MM.1S (cell line): ENCODE results near the gene FGR.

ENCODE experiments used
- DNase-seq: peaks from one replicate; pipeline ENCODE4 v3.0.0-alpha.2; 2015
- H2AFZ ChIP-seq: fragments of 300-600 bp; sonication (generic); 2 replicates; pipeline ENCODE4 v1.6.0; 2016; ENCODE audit warnings: antibody characterized with exemption, low read length
- H3F3A ChIP-seq: fragments of 300-600 bp; sonication (generic); 2 replicates; pipeline ENCODE4 v1.6.1; 2016; ENCODE audit warnings: mild to moderate bottlenecking, antibody characterized with exemption, low read length, moderate library complexity, mixed read lengths; ENCODE audit not compliant: insufficient read depth
- H3K27ac ChIP-seq: fragments of 300-600 bp; sonication (generic); 2 replicates; pipeline ENCODE4 v1.5.1; 2016; ENCODE audit warnings: mild to moderate bottlenecking, low read length
- H3K27me3 ChIP-seq: fragments of 300-600 bp; sonication (generic); replicated peaks from 2 replicates; pipeline ENCODE4 v1.6.0; 2016; ENCODE audit warnings: low read length; ENCODE audit not compliant: insufficient read depth
- H3K36me3 ChIP-seq: fragments of 300-600 bp; sonication (generic); replicated peaks from 2 replicates; pipeline ENCODE4 v1.6.1; 2016; ENCODE audit warnings: mild to moderate bottlenecking, low read length, mixed read lengths; ENCODE audit not compliant: insufficient read depth
- H3K4me1 ChIP-seq: fragments of 300-600 bp; sonication (generic); 2 replicates; pipeline ENCODE4 v1.6.1; 2016; ENCODE audit warnings: low read length, mixed read lengths
- H3K4me2 ChIP-seq: fragments of 300-600 bp; sonication (generic); 2 replicates; pipeline ENCODE4 v1.6.0; 2016; ENCODE audit warnings: low read depth, low read length
- H3K4me3 ChIP-seq: fragments of 300-600 bp; sonication (generic); 2 replicates; pipeline ENCODE4 v1.5.1; 2016; ENCODE audit warnings: low read length, mixed read lengths
- H3K79me2 ChIP-seq: fragments of 300-600 bp; sonication (generic); 2 replicates; pipeline ENCODE4 v1.6.1; 2016; ENCODE audit warnings: mixed run types, low read length, mixed read lengths
- H3K9ac ChIP-seq: fragments of 300-600 bp; sonication (generic); 2 replicates; pipeline ENCODE4 v1.6.1; 2016; ENCODE audit warnings: low read length, mixed read lengths
- H3K9me2 ChIP-seq: fragments of 300-600 bp; sonication (generic); replicated peaks from 2 replicates; pipeline ENCODE4 v1.6.1; 2016; ENCODE audit warnings: mild to moderate bottlenecking, low read length, mixed read lengths; ENCODE audit not compliant: insufficient read depth
- H3K9me3 ChIP-seq: fragments of 300-600 bp; sonication (generic); replicated peaks from 2 replicates; pipeline ENCODE4 v1.6.1; 2016; ENCODE audit warnings: mild to moderate bottlenecking, low read length, mixed read lengths; ENCODE audit not compliant: insufficient read depth
- H4K20me1 ChIP-seq: fragments of 300-600 bp; sonication (generic); 2 replicates; pipeline ENCODE4 v1.6.1; 2016; ENCODE audit warnings: mild to moderate bottlenecking, low read length, moderate library complexity, mixed read lengths; ENCODE audit not compliant: insufficient read depth
- CTCF ChIP-seq: fragments of 300-600 bp; sonication (generic); IDR thresholded peaks from 2 replicates; pipeline ENCODE4 v1.5.1; 2016; ENCODE audit warnings: antibody characterized with exemption, low read length, mixed read lengths
- EZH2 ChIP-seq: fragments of 300-600 bp; sonication (generic); optimal IDR thresholded peaks from 2 replicates; pipeline ENCODE3; 2017; ENCODE audit warnings: low read depth, mild to moderate bottlenecking, antibody characterized with exemption, low read length, mixed read lengths
- EZH2phosphoT487 ChIP-seq: fragments of 300-600 bp; sonication (generic); IDR thresholded peaks from 2 replicates; pipeline ENCODE4 v1.6.1; 2018; ENCODE audit warnings: antibody characterized with exemption, low read length

Gene FGR

GRCh38 chr1:27567971-27568299 lies 67.0 kb downstream of the FGR start:
- Histone ChIP-seq H3K27ac (no peak overlapping the region), H4K20me1 (no peaks in the 10 kb centered on the region), H3K4me3 (peak overlapping the region; percentile 14; the same call in 1 of the 2 replicates), H3K9me2 (no peaks in the 10 kb centered on the region), H2AFZ (peak overlapping the region; percentile 76), H3K36me3 (no peaks in the 10 kb centered on the region), H3F3A (no peaks in the 10 kb centered on the region), H3K9me3 (no peaks in the 10 kb centered on the region), H3K4me2 (peak overlapping the region; percentile 89), H3K9ac (no peak overlapping the region), H3K4me1 (peaks cover 6% of the 10 kb centered on the region), H3K79me2 (no peaks in the 10 kb centered on the region), H3K27me3 (no peaks in the 10 kb centered on the region)
- TF ChIP-seq EZH2phosphoT487, result no peak
- no peak for TF ChIP-seq EZH2
- TF ChIP-seq CTCF, result no peak
- DNase-seq, result no peak

DNA sequence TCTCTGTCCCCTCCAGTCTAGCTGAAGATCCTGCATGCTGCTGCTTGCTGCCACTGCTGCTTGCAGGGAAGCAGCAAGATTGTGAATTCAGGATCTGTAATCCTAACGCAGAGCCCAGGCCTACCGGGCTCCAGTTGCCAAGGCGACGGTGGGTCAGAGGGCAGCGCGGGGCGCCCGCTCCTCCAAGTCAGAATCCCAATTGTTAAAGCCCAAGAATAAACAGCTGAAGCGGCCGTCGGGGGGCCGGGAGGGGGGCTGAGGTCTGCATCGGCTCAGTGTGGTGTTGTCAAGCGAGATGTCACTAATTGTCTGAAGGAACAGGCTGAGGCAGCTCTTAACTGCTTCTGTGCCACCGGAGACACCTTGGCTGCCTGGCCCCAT lies 67.8 kb downstream of the FGR start:
- no peaks in the 10 kb centered on the region for H3K79me2 ChIP-seq
- TF ChIP-seq EZH2 (no peak), EZH2phosphoT487 (no peak), CTCF (no peak)

DNA sequence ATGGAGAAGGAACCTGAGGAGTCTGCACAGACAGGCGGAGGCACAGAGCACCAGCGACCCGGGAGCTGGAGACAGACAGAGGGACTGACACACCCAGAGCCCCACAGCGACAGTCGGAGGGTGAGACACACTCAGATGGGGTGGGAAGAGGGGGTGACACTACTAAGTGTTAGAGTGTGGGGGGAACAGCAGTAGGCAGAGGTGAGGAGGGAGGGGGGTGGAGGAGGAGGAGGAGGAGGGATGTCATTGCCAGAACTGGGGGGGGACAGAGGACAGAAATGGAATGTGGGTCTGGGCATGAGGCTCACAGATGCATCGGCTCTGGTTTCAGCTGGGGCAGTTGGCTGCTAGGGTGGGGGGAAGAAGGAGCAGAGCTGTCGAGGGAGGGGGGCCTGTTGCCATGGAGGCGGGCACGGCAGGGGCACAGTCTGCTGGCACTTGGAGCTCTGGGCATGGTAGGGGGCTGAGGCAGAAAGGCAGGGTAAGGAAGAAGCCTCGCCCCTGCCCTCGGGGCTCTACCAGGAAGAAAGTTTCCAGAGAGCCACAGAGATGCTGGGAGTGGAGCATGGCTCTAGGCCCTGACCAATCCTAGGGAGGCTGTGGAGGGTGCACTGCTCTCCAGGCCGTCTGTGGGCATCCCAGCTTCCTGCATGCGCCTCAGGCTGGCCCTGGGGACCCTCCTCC lies 68.4 kb downstream of the FGR start:
- Histone ChIP-seq H3K4me3 (no peak overlapping the region), H3K27me3 (no peaks in the 10 kb centered on the region), H3K36me3 (no peaks in the 10 kb centered on the region), H3K9ac (no peak overlapping the region), H3K4me1 (peaks cover 6% of the 10 kb centered on the region), H3K4me2 (no peak overlapping the region), H3K27ac (no peak overlapping the region), H2AFZ (no peak overlapping the region), H3F3A (no peaks in the 10 kb centered on the region), H3K9me3 (no peaks in the 10 kb centered on the region), H3K9me2 (no peaks in the 10 kb centered on the region), H3K79me2 (no peaks in the 10 kb centered on the region), H4K20me1 (no peaks in the 10 kb centered on the region)
- DNase-seq, result no peak
- TF ChIP-seq EZH2phosphoT487 (no peak), CTCF (no peak), EZH2 (no peak)

More for the DNA sequence above, 67.8 kb downstream of the FGR start:
- no peaks in the 10 kb centered on the region for H3F3A ChIP-seq
- no peaks in the 10 kb centered on the region for H3K9me3 ChIP-seq
- DNase-seq, result no peak
- no peak overlapping the region for H3K4me2 ChIP-seq
- H4K20me1 ChIP-seq, result no peaks in the 10 kb centered on the region
- H3K27ac ChIP-seq, result no peak overlapping the region
- H2AFZ ChIP-seq, result no peak overlapping the region
- H3K4me1 ChIP-seq, result peaks cover 6% of the 10 kb centered on the region
- H3K9me2 ChIP-seq, result no peaks in the 10 kb centered on the region
- no peak overlapping the region for H3K9ac ChIP-seq
- H3K27me3 ChIP-seq, result no peaks in the 10 kb centered on the region
- H3K36me3 ChIP-seq, result no peaks in the 10 kb centered on the region
- no peak overlapping the region for H3K4me3 ChIP-seq
